ENCODE data around the gene CCDC158.
"Not testable (repeated sequence)": the region's sequence is repeated elsewhere in the genome, so short reads cannot be mapped to it uniquely, and the experiment has no call there.

CCDC158 gene

GRCh38 chr4:76420762-76421581, at the start of gene CCDC158:
TSS of gene CCDC158 (minus strand) at chr4:76421141. CDS start at chr4:76403207, 17,934 bp downstream.
- DNase-seq = no peak

DNA sequence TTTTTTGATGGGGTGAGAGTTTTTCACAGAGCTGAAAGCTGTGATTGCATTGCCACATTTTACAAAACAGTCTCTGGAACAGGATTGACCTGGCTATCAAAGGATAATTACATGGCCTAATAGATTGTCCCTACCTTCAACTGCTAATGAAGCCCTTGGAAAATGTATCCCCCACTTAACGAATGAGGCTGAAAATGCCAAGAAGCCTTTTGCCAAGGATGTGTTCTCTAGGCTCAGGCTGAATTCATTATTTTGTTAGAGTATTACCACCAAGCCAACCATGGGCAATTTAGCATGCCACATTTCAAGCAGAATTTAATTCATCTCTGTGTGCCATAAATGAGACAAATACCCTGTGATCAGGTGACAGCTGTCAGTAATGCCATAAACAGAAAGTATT, 49.6 kb upstream of the CCDC158 start:
- no peak for DNase-seq

- no peak for DNase-seq
Measured at GRCh38 chr4:76470064-76470463, 49.1 kb upstream of the CCDC158 start.

- DNase-seq = no peak
Measured at GRCh38 chr4:76463568-76463967, 42.6 kb upstream of the CCDC158 start.

GRCh38 chr4:76459291-76459723, 38.4 kb upstream of the CCDC158 start:
- no peak for DNase-seq

DNA sequence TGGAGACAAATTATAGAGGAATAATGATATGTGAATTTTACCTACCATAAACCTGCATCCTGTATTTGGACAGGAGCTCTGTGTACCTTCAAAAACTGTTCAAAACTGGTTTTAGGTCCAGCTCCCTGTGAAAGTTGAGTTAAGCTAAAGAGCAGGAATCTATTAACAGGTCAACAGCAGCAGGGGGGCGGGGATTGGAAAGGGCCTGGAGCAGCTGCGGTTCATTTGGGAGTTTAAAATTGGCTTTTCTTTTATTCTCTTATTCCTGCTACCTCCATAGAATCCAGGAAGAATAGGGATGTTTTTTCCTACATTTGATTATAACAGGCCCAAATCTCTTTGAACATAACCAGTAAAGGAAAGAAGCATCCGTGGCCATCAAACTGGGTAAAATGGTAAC, 37.9 kb upstream of the CCDC158 start:
- no peak for DNase-seq

GRCh38 chr4:76458297-76458696, 37.4 kb upstream of the CCDC158 start:
- no peak for DNase-seq

GRCh38 chr4:76457885-76458284, 36.9 kb upstream of the CCDC158 start:
- no peak for DNase-seq

DNA sequence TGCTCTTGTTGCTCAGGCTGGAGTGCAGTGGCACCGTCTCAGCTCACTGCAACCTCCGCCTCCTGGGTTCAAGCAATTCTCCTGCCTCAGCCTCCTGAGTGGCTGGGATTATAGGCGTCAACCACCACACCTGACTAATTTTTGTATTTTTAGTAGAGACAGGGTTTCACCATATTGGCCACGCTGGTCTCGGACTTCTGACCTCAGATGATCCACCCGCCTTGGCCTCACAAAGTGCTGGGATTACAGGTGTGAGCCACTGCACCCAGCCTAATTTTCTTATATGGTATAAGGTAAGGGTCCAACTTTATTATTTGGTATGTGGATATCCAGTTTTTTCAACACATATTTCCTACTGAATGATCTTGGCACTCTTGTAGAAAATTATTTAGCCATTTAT, 33.1 kb upstream of the CCDC158 start:
- not testable (repeated sequence) for DNase-seq

DNA sequence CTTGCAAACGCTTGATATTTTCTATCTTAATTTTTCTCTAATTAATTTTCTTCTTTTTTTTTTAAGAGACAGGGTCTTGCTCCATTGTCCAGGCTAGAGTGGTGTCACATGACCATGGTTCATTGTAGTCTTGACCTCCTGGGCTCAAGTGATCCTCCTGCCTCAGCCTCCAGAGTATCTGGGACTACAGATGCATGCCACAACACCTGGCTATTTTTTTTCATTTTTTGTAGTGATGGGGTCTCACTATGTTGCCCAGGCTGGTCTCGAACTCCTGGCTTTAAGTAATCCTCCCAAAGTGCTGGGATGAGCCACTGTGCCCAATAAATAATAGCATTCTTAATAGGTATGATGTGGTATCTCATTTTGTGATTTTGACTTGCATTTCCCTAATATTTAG, 32.3 kb upstream of the CCDC158 start:
- no peak for DNase-seq

DNA sequence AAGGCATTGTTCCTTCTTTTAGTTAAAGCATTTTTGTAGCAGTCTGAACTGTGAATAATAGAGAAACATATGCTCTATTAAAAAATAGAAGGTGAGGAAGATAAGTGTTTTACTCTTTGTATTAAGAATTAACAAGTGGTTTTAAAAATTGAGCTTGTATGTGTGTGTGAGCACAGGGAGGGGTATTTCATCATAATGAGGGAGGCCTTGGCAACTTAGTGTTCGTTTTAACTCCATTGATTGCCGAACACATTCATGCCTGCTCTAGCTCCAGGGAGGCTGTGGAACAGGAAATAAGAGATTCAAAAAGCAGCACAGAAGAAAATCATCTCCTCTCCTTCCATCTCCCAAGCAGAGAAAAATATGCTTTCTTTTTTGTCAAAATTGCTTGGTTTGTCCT, 28.9 kb upstream of the CCDC158 start:
- no peak for DNase-seq

DNA sequence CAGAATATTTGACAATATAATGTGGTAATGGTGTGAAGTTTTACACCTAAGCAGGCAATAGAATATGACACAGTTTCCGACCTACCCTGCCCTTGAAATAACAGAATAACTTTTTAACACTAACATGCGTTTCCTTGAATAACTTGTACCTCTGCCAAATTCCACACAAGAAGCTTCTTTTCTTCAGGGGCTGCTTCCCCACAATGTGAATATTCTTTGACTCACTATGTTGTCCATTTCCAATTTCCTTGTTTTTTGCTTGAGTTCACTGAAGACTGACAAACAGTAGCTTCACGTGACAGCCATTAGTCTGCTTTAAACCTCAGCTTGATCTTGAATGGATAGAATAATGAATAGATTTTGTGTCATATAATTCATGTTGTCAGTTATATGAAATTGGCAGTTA, 28.4 kb upstream of the CCDC158 start:
- DNase-seq = no peak

- no peak for DNase-seq
Measured at GRCh38 chr4:76448211-76448610, 27.3 kb upstream of the CCDC158 start.

GRCh38 chr4:76447393-76447851, 26.5 kb upstream of the CCDC158 start:
- no peak for DNase-seq

DNA sequence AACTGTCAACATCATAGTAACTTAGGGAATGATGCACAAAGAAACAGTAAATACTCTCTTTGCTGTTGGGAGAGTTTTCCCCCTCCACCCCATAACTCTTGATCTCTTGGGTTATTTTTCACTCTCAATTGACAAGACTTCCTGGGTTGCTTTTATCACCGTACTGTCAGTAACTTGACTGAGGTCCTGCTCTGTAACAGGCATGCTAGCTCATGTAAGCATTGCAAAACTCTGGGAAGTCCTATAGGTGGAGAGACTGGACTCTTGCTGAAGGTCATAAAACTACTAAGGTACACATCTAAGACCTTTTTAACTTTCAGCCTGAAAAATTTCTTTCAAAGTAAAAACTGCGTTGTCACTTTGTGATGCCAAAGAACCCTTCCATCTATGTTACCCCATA, 25.0 kb upstream of the CCDC158 start:
- DNase-seq = no peak

- DNase-seq = no peak
Measured at GRCh38 chr4:76443376-76443775, 22.4 kb upstream of the CCDC158 start.

- DNase-seq = no peak
Measured at GRCh38 chr4:76442807-76443206, 21.9 kb upstream of the CCDC158 start.

DNA sequence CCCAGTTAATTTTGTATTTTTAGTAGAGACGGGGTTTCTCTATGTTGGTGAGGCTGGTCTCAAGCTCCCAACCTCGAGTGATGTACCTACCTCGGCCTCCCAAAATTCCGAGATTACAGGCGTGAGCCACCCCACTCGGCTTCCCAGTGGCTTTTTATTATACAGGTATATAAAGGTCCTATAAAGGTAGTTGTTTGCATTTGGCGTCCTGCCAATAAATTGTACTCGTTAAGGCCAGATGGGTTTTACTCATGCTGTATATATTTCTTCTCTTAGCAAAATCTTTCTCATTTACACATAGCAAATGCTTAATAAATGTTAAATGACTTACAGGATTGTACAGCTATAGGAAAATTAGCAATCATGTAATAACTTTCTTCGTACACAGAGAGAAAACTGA, 20.9 kb upstream of the CCDC158 start:
- no peak for DNase-seq

DNA sequence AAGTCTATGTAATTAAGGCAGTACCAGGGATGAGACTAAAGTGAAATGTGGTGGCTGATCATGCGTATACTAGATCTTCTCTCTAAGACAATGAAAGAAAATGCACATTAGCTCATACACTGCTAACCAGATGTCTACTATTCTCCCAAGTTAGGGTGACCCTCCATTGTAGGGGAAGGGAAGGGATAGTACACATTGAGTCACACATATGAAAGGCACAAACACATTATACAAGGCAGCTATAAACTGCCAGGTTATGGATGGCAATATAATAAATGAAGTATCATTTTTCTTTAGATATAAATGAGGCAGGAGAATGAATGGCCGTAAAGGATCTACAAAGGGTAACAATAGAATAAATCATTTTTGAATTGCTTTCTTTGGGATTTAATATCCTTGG, 18.6 kb upstream of the CCDC158 start:
- DNase-seq = no peak

GRCh38 chr4:76435528-76436319, 14.8 kb upstream of the CCDC158 start:
- DNase-seq = no peak

GRCh38 chr4:76434901-76435527, 14.1 kb upstream of the CCDC158 start, which contains the start of gene SHROOM3:
TSS of gene SHROOM3 (plus strand) at chr4:76435229. CDS start at chr4:76436053, 824 bp downstream.
- DNase-seq = peak; percentile 42

DNA sequence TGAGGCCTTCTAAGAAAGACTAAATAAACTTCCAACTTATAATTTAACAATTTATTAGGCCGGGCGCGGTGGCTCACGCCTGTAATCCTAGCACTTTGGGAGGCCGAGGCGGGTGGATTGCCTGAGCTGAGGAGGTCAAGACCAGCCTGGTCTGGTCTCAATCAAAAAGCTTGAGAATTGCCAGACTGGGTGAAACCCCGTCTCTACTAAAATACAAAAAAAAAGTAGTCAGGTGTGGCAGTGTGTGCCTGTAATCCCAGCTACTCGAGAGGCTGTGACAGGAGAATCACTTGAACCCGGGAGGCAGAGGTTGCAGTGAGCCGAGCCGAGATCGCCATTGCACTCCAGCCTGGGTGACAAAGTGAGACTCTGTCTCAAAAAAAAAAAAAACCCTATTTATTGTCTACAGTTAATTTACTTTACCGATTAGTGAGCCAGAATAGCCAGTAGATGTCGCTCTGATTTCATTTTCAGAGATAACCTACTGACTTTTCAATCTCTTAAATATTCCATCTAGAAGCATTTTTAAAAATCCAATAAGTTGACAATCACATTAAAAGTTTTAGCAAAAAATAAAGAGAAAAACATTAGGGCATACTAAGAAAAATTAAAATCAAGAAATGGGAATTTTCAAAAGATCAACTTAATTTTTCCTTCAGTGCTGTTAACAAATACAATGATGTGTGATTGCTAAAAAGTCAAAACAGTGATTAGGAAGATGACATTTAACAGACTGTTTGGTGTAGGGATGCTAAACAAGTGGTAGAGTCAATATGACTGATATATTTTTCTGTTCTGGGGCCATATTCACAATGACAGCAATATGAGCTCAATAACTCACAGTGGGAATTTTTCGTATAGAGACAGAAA, 9.8 kb upstream of the CCDC158 start:
- no peak for DNase-seq

Data from NCI-H1048 (cell line).